Heart right ventricle (tissue), 16 donors: ENCODE data around the gene CAPN8. TPM values are rescaled to one million over a fixed set of nuclear protein-coding genes. Genes with fewer than 3 reads are reported as not detected.

Experiments
- ATAC-seq, 8 donors: fragments of 200-7000 bp; cut with Tn5 transposase; one replicate each; pipeline ENCODE4 v1.9.1; 2020; ENCODE audit warnings: mild to moderate bottlenecking in 8 of 8, moderate library complexity in 8 of 8, moderate number of reproducible peaks in 1 of 8
- DNase-seq, 2 donors: peaks; one replicate each; pipeline ENCODE4 v3.0.0-alpha.2; 2020
- H3K27ac ChIP-seq, 10 donors: fragments of 200-600 bp; sonication (generic) in 2 of 10; one replicate each; pipeline versions ENCODE4 v1.5.0 to v1.8.0; 2020 to 2022; ENCODE audit warnings: mild to moderate bottlenecking in 3 of 10
- H3K27me3 ChIP-seq, 7 donors: fragments of 200-600 bp; one replicate each; pipeline ENCODE4 v1.8.0; 2021 to 2022; ENCODE audit warnings: mild to moderate bottlenecking in 2 of 7
- H3K36me3 ChIP-seq, 9 donors: fragments of 200-600 bp; sonication (generic) in 1 of 9; one replicate each; pipeline versions ENCODE4 v1.5.0 to v1.8.0; 2020 to 2022; ENCODE audit warnings: mild to moderate bottlenecking in 2 of 9
- H3K4me1 ChIP-seq, 9 donors: fragments of 200-600 bp; sonication (generic) in 1 of 9; one replicate each; pipeline versions ENCODE4 v1.5.0 to v1.8.0; 2020 to 2022; ENCODE audit warnings: mild to moderate bottlenecking in 4 of 9
- H3K4me3 ChIP-seq, 10 donors: fragments of 200-600 bp; sonication (generic) in 2 of 10; one replicate each; pipeline versions ENCODE4 v1.5.0 to v1.8.0; 2020 to 2022; ENCODE audit warnings: mild to moderate bottlenecking in 7 of 10, moderate library complexity in 2 of 10
- H3K9me3 ChIP-seq, 11 donors: fragments of 200-600 bp in 10 of 11; sonication (generic) in 2 of 11; one replicate each; pipeline versions ENCODE4 v1.5.0 to v1.8.0; 2013 to 2022; ENCODE audit warnings: mild to moderate bottlenecking in 2 of 11, control low read depth in 1 of 11, moderate library complexity in 1 of 11
- CTCF ChIP-seq, 9 donors: fragments of 200-600 bp; sonication (generic) in 2 of 9; IDR thresholded peaks; one replicate each; pipeline versions ENCODE4 v1.5.0 to v1.8.0; 2021 to 2022; ENCODE audit warnings: antibody characterized with exemption in 9 of 9, mild to moderate bottlenecking in 5 of 9, moderate library complexity in 1 of 9
- WGBS, 2 donors: extraction: QIAGEN DNeasy Blood & Tissue Kit; methylation state at CpG; one replicate each; pipeline ENCODE4 v1.1.7; 2013; ENCODE audit warnings: inconsistent platforms in 1 of 2; 5-methylcytosine and 5-hydroxymethylcytosine counted together
- intact Hi-C, 10 donors: fragments of 100-400 bp; cut with DNase I; formaldehyde crosslinking; loops; one replicate each; pipeline versions ENCODE4 v1.11.1 to v1.14.2; 2022
- polyA plus RNA-seq, 2 donors: library from polyadenylated mRNA; stranded (reverse); fragments of 200-250 nt; gene quantifications; one replicate each; pipeline ENCODE4 v1.2.3, GENCODE V29; 2013
- total RNA-seq, 10 donors: library from RNA; stranded (reverse); fragmentation: NEBNext Ultra II Directional in 3 of 10; extraction: Animal tissue kit (Norgen Biotek cat#: 25700) in 3 of 10; gene quantifications; one replicate each; pipeline versions ENCODE4 v1.2.1 to v1.2.4, GENCODE V29; 2021 to 2023
- donor health status: Arrhythmogenic right ventricular cardiomyopathy.
- donor health status: ischemic (EF 13 %, LVEDD 7.1; RV severe dilation, severe dysfunction).
- donor health status: healthy with polysubstance abuse.
- donor health status: DM: no; HTN: yes; CAD: no.
- donor health status: DM: no; HTN: no; CAD: no.
- donor health status: ischemic (EF 25% LVEDD 6.9; RV normal size, moderate dysfunction).
- donor health status: ischemic (EF 25% LVEDD 5.7; RV mildly dilated, moderate dysfunction).
- donor health status: healthy.
- donor health status: DM: yes; HTN: yes; CAD: no.
- donor health status: Ischemic cardiomyopathy.
- donor health status: ischemic (EF 35%, LVEDD 5.7; RV mildly dilated, moderate dysfunction).
- donor health status: nonischemic (EF 11% LVEDD 7.7; RV severe dilation, severe dysfunction).
- donor health status: DM: yes; HTN: yes; CAD: no.
- donor health status: PGD.
- donor health status: ischemic (EF 29% LVEDD 5.4; RV normal size, mild dysfunction).
- donor health status: nonischemic (EF 23%, LVEDD 6.1; RV moderate dilation, normal function).

CAPN8 gene
- total and polyA plus RNA-seq, 12 donors = 0.10 TPM; not detected in 11

GRCh38 chr1:223650465-223650864 is 15.0 kb downstream of the CAPN8 start:
- Histone ChIP-seq H3K4me3 (no peak overlapping the region), H3K36me3 (no peaks in the 10 kb centered on the region), H3K27ac (no peak overlapping the region), H3K4me1 (peaks cover 0 to 5% (median 0%) of the 10 kb centered on the region in 9 donors), H3K27me3 (peaks cover 0 to 12% (median 0%) of the 10 kb centered on the region in 7 donors), H3K9me3 (no peaks in the 10 kb centered on the region)
- WGBS, 2 donors = 42 to 69% methylated on average over 2 of the region's 2 CpGs
- DNase-seq = no peak
- TF ChIP-seq CTCF (IDR thresholded peaks at IDR 0.05) = no peak
- peak in 3 of 8 donors; percentile 69 to 86 (median 70) for ATAC-seq
- intact Hi-C loops = no loop called here

- Histone ChIP-seq H3K27ac (no peak overlapping the region), H3K9me3 (no peaks in the 10 kb centered on the region), H3K36me3 (no peaks in the 10 kb centered on the region), H3K4me3 (no peak overlapping the region), H3K4me1 (peaks cover 0 to 5% (median 0%) of the 10 kb centered on the region in 9 donors), H3K27me3 (peaks cover 0 to 14% (median 0%) of the 10 kb centered on the region in 7 donors)
- WGBS, 2 donors = 0% methylated on average over 1 of the region's 1 CpG
- DNase-seq = no peak
- ATAC-seq = no peak
- TF ChIP-seq CTCF (IDR thresholded peaks at IDR 0.05) = no peak
- intact Hi-C loops = no loop called here
Measured at GRCh38 chr1:223649222-223649621, 16.3 kb downstream of the CAPN8 start.

- WGBS, 2 donors = 65 to 79% methylated on average over 1 of the region's 1 CpG
- no peak for TF ChIP-seq CTCF (IDR thresholded peaks at IDR 0.05)
- Histone ChIP-seq H3K9me3 (no peaks in the 10 kb centered on the region), H3K27me3 (peaks cover 0 to 18% (median 0%) of the 10 kb centered on the region in 7 donors), H3K36me3 (no peaks in the 10 kb centered on the region), H3K4me3 (no peak overlapping the region), H3K27ac (no peak overlapping the region), H3K4me1 (peaks cover 0 to 5% (median 0%) of the 10 kb centered on the region in 9 donors)
- DNase-seq = no peak
- intact Hi-C loops = no loop called here
- no peak for ATAC-seq
Measured at GRCh38 chr1:223647249-223647648, 18.3 kb downstream of the CAPN8 start.

- intact Hi-C loops = no loop called here
- H3K4me1 ChIP-seq = peaks cover 0 to 4% (median 0%) of the 10 kb centered on the region in 9 donors
- WGBS, 2 donors = 63 to 72% methylated on average over 3 of the region's 3 CpGs
- H3K4me3 ChIP-seq = no peak overlapping the region
- no peak for DNase-seq
- H3K27ac ChIP-seq = no peak overlapping the region
- peaks cover 0 to 19% (median 4%) of the 10 kb centered on the region in 7 donors for H3K27me3 ChIP-seq
- no peaks in the 10 kb centered on the region for H3K36me3 ChIP-seq
- no peaks in the 10 kb centered on the region for H3K9me3 ChIP-seq
- no peak for TF ChIP-seq CTCF (IDR thresholded peaks at IDR 0.05)
- no peak for ATAC-seq
Measured at GRCh38 chr1:223645903-223646302, 19.6 kb downstream of the CAPN8 start.
